GM19455 (cell line): Measurements from ENCODE around the gene TAF11L14.

Source experiments
- ATAC-seq: cut with Tn5 transposase; IDR thresholded peaks from one replicate; pipeline ENCODE4 v1.9.1; 2021; ENCODE audit not compliant: unreplicated experiment

TAF11L14 gene

DNA sequence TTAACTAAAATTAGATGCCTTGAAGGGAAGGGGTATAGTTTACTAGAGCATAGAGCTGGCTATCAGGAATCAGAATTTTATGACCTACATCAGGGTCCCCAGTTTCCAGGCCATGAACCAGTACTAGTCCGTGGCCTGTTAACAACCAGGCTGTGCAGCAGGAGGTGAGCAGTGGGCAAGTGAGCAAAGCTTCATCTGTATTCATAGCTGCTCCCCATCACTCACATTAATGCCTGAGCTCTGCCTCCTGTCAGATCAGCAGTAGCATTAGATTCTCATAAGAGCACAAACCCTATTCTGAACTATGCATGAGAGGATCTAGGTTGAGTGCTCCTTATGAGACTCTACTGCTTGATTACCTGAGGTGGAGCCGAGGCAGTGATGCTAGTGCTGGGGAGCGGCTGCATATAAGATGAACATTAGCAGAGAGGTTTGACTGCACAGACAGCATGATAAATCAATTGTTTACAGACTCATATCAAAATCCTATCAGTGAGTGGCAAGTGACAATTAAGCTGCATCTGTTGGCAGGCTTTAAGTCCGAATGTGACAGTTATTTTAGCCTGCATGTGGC lies 44.6 kb downstream of the TAF11L14 start:
- ATAC-seq: no peak

DNA sequence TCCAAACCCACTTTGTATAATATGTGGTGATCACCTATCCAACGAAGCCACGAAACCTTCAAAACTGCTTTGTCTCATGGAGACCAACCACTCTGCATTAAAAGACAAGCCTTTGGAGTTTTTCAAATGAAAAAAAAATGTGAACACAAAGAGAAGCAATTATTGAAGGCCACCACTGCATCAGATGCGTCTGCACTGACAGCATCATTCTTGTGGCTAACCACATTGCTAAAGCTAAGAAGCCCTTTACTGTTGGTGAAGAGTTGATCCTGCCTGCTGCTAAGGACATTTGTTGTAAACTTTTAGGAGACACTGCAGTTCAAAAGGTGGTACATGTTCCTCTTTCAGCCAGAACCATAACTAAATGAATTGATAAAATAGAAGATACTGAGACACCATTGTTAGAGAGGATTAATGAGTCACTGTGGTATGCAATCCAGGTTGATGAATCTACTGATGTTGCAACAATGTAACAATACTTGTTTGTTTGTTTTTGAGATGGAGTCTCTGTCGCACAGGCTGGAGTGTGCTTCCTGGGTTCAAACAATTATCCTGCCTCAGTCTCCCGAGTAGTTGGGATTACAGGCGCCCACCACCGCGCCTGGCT lies 45.4 kb downstream of the TAF11L14 start:
- no peak for ATAC-seq

DNA sequence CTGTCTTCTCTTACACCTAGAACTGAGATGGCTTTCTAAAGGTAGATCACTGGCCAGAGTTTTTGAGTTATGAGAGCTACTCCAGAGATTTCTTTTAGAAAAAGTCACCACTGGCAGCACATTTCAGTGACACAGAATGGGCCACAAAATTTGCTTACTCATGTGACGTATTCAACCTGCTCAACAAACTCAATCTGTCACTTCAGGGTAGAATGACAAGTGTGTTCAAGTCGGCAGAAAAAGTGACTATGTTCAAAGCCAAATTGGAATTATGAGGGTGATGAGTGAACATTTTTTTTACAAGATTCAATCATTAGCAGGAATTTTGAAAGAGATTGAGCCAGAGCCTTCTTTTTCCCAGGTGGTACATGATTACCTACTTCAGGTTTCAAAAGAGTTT lies 46.5 kb downstream of the TAF11L14 start:
- ATAC-seq: no peak
